SK-N-SH (cell line): ENCODE data around the gene SLC24A3. TPM values are rescaled to one million over a fixed set of nuclear protein-coding genes. Genes with fewer than 3 reads are reported as not detected.

Experiments used
- CTCF ChIA-PET: fragments of 300-600, 350-600 bp; formaldehyde crosslinking; extraction: SDS; loops from one replicate; lab custom pipeline; 2021; lab: Yijun Ruan, JAX
- POLR2A ChIA-PET: fragments of 350-600 bp; sonication (Branson Sonifier 250); formaldehyde crosslinking; extraction: SDS; loops from one replicate; lab custom pipeline; 2020; ENCODE audit warnings: antibody characterized with exemption, inconsistent platforms; lab: Yijun Ruan, JAX
- DNase-seq: peaks from one replicate; pipeline ENCODE4 v3.0.0; 2012
- H2AFZ ChIP-seq: fragments of 200-600 bp; sonication (generic); 2 replicates; pipeline ENCODE4 v1.8.1; 2016; ENCODE audit warnings: antibody characterized with exemption, mild to moderate bottlenecking, low read depth
- H3F3A ChIP-seq: fragments of 200-600 bp; sonication (generic); replicated peaks from 2 replicates; pipeline ENCODE3; 2016; ENCODE audit warnings: antibody characterized with exemption, mild to moderate bottlenecking; ENCODE audit not compliant: insufficient read depth
- H3K27ac ChIP-seq, 2 experiments: fragments of 200-500 bp in 1 of 2; fragments of 200-600 bp in 1 of 2; sonication (Bioruptor generic) in 1 of 2; sonication (generic), shearing (Covaris generic) in 1 of 2; 2 replicates each; pipeline versions ENCODE4 v1.5.1 to v1.6.1; 2014 to 2016; ENCODE audit warnings: low read depth in 2 of 2, inconsistent platforms in 1 of 2, low read length in 1 of 2, mild to moderate bottlenecking in 1 of 2, mixed read lengths in 1 of 2
- H3K27me3 ChIP-seq: fragments of 200-600 bp; sonication (generic), shearing (Covaris generic); 2 replicates; pipeline ENCODE4 v1.6.1; 2016; ENCODE audit warnings: mixed run types; ENCODE audit not compliant: insufficient read depth
- H3K36me3 ChIP-seq, 2 experiments: fragments of 200-500 bp in 1 of 2; fragments of 200-600 bp in 1 of 2; sonication (Bioruptor generic) in 1 of 2; sonication (generic) in 1 of 2; replicated peaks in 1 of 2; 2 replicates each; pipeline versions ENCODE3 to v1.5.1; 2014 to 2016; ENCODE audit warnings: low read length in 1 of 2, mild to moderate bottlenecking in 1 of 2; ENCODE audit not compliant: insufficient read depth in 2 of 2, control insufficient read depth in 1 of 2
- H3K4me1 ChIP-seq, 2 experiments: fragments of 200-500 bp in 1 of 2; fragments of 200-600 bp in 1 of 2; sonication (Bioruptor generic) in 1 of 2; sonication (generic), shearing (Covaris generic) in 1 of 2; 2 replicates each; pipeline versions ENCODE4 v1.5.1 to v1.6.1; 2014 to 2016; ENCODE audit warnings: low read depth in 1 of 2, low read length in 1 of 2, mixed run types in 1 of 2; ENCODE audit not compliant: insufficient read depth in 2 of 2, control insufficient read depth in 1 of 2
- H3K4me2 ChIP-seq: fragments of 200-600 bp; sonication (generic), shearing (Covaris generic); 2 replicates; pipeline ENCODE4 v1.6.1; 2017; ENCODE audit warnings: mixed run types
- H3K4me3 ChIP-seq, 2 experiments: fragments of 200-500 bp in 1 of 2; fragments of 200-600 bp in 1 of 2; sonication (Bioruptor generic) in 1 of 2; sonication (generic), shearing (Covaris generic) in 1 of 2; 2 replicates each; pipeline versions ENCODE4 v1.5.1 to v1.8.1; 2014 to 2016; ENCODE audit warnings: low read depth in 2 of 2, inconsistent platforms in 1 of 2, low read length in 1 of 2, mild to moderate bottlenecking in 1 of 2, mixed read lengths in 1 of 2, moderate library complexity in 1 of 2
- H3K79me2 ChIP-seq: fragments of 200-600 bp; sonication (generic); 2 replicates; pipeline ENCODE4 v1.8.1; 2017; ENCODE audit warnings: mild to moderate bottlenecking; ENCODE audit not compliant: insufficient read depth
- H3K9ac ChIP-seq: fragments of 200-600 bp; sonication (generic); 2 replicates; pipeline ENCODE4 v1.6.1; 2017; ENCODE audit warnings: mixed run types
- H3K9me2 ChIP-seq: fragments of 200-600 bp; sonication (generic); 2 replicates; pipeline ENCODE4 v1.6.1; 2017; ENCODE audit warnings: mixed run types
- H3K9me3 ChIP-seq: fragments of 200-600 bp; sonication (generic); 2 replicates; pipeline ENCODE4 v1.6.1; 2017; ENCODE audit warnings: mixed run types, mild to moderate bottlenecking, moderate library complexity
- H4K20me1 ChIP-seq: fragments of 200-600 bp; sonication (generic); 2 replicates; pipeline ENCODE4 v1.6.1; 2017; ENCODE audit warnings: mild to moderate bottlenecking, mixed run types; ENCODE audit not compliant: insufficient read depth
- CTCF ChIP-seq: fragments of 200-600 bp; sonication (generic); IDR thresholded peaks from 2 replicates; pipeline ENCODE4 v1.6.1; 2017; ENCODE audit warnings: antibody characterized with exemption, mild to moderate bottlenecking, moderate library complexity
- ELF1 ChIP-seq: IDR thresholded peaks from 2 replicates; pipeline ENCODE4 v1.4.0; 2012
- EZH2phosphoT487 ChIP-seq: fragments of 200-600 bp; sonication (generic); IDR thresholded peaks from 2 replicates; pipeline ENCODE4 v1.6.1; 2017; ENCODE audit warnings: low read depth, mixed run types, mild to moderate bottlenecking, antibody characterized with exemption, moderate library complexity, borderline replicate concordance
- FOXM1 ChIP-seq: IDR thresholded peaks from 2 replicates; pipeline ENCODE4 v1.4.0; 2012; ENCODE audit warnings: low read depth, mild to moderate bottlenecking
- GABPA ChIP-seq: IDR thresholded peaks from 2 replicates; pipeline ENCODE4 v1.4.0; 2012; ENCODE audit warnings: low read depth, mild to moderate bottlenecking
- GATA2 ChIP-seq: sonication (generic); formaldehyde crosslinking; IDR thresholded peaks from 2 replicates; pipeline ENCODE4 v1.5.0; 2020; ENCODE audit warnings: mild to moderate bottlenecking, missing genetic modification reagents
- MAX ChIP-seq: IDR thresholded peaks from 2 replicates; pipeline ENCODE4 v1.4.0; 2012; ENCODE audit warnings: low read depth
- MXI1 ChIP-seq: IDR thresholded peaks from 2 replicates; pipeline ENCODE4 v1.6.1; 2012; ENCODE audit warnings: mild to moderate bottlenecking, low read depth, low read length, improper control_type of control experiment
- NRF1 ChIP-seq: IDR thresholded peaks from 2 replicates; pipeline ENCODE4 v1.6.1; 2012; ENCODE audit warnings: low read depth, mild to moderate bottlenecking, low read length
- RAD21 ChIP-seq: IDR thresholded peaks from 2 replicates; pipeline ENCODE4 v1.6.1; 2012; ENCODE audit warnings: mild to moderate bottlenecking, low read length
- RXRA ChIP-seq: IDR thresholded peaks from 2 replicates; pipeline ENCODE4 v1.4.0; 2012; ENCODE audit warnings: low read depth, mild to moderate bottlenecking, borderline replicate concordance
- SMC3 ChIP-seq: IDR thresholded peaks from 2 replicates; pipeline ENCODE4 v1.6.1; 2012; ENCODE audit warnings: low read depth, low read length, improper control_type of control experiment
- TCF12 ChIP-seq: IDR thresholded peaks from 2 replicates; pipeline ENCODE4 v1.4.0; 2012
- USF1 ChIP-seq: IDR thresholded peaks from 2 replicates; pipeline ENCODE4 v1.4.0; 2012; ENCODE audit warnings: low read depth, borderline replicate concordance
- USF2 ChIP-seq: fragments of 150-350 bp; IDR thresholded peaks from 2 replicates; pipeline ENCODE4 v1.6.1; 2017; ENCODE audit warnings: antibody characterized with exemption, low read length, low read depth, borderline replicate concordance
- WGBS: methylation state at CpG from one replicate; pipeline ENCODE4 v1.1.6; 2017; ENCODE audit warnings: low lambda C conversion rate; 5-methylcytosine and 5-hydroxymethylcytosine counted together
- polyA plus RNA-seq, 3 experiments: library from polyadenylated mRNA; depleted of rRNA; stranded (reverse); fragments of >200 nt; gene quantifications; 2 replicates each; pipeline ENCODE4 v1.2.3, GENCODE V29; 2012

SLC24A3 gene
- polyA plus RNA-seq, 1 of the 3 experiments (the other 2 are of a cell fraction): not detected

- Histone ChIP-seq H3K27me3 (peaks cover 19% of the 10 kb centered on the region; the same call in 1 of the 2 replicates), H3K9me3 (no peaks in the 10 kb centered on the region), H3K9me2 (no peaks in the 10 kb centered on the region), H3K27ac (no peak overlapping the region), H3K36me3 (no peaks in the 10 kb centered on the region), H3F3A (no peaks in the 10 kb centered on the region), H3K9ac (no peak overlapping the region), H3K4me1 (peaks cover 0 to 4% of the 10 kb centered on the region in 2 experiments; a peak in 1 of 4 replicates), H4K20me1 (no peaks in the 10 kb centered on the region), H3K4me3 (no peak overlapping the region), H3K79me2 (no peaks in the 10 kb centered on the region), H3K4me2 (no peak overlapping the region), H2AFZ (no peak overlapping the region)
- ChIA-PET CTCF (interaction anchor here (1.0 kb wide), 1 partner anchor 385 kb away, joined by 3 read pairs; no protein-coding TSS in a partner anchor), POLR2A (no interaction called here)
- WGBS: 44% methylated on average over 3 of the region's 3 CpGs
- no peak for DNase-seq
- TF ChIP-seq NRF1: no peak
- TF ChIP-seq USF1: no peak
- no peak for TF ChIP-seq RXRA
- TF ChIP-seq MAX: no peak
- TF ChIP-seq RAD21: no peak
- no peak for TF ChIP-seq EZH2phosphoT487
- no peak for TF ChIP-seq CTCF
- no peak for TF ChIP-seq TCF12
- no peak for TF ChIP-seq GABPA
- TF ChIP-seq FOXM1: no peak
Measured at GRCh38 chr20:19590382-19590781, 377.9 kb downstream of the SLC24A3 start.

GRCh38 chr20:19593762-19594161, 381.3 kb downstream of the SLC24A3 start:
- WGBS: 27% methylated on average over 6 of the region's 7 CpGs
- H3K27ac ChIP-seq: no peak overlapping the region
- POLR2A ChIA-PET: no interaction called here
- no peak overlapping the region for H3K4me3 ChIP-seq
- peaks cover 0 to 4% of the 10 kb centered on the region in 2 experiments; a peak in 1 of 4 replicates for H3K4me1 ChIP-seq
- H3K9ac ChIP-seq: no peak overlapping the region
- DNase-seq: no peak
- no peaks in the 10 kb centered on the region for H4K20me1 ChIP-seq
- H3K9me2 ChIP-seq: no peaks in the 10 kb centered on the region
- no peaks in the 10 kb centered on the region for H3K36me3 ChIP-seq
- no peaks in the 10 kb centered on the region for H3K9me3 ChIP-seq
- H3F3A ChIP-seq: no peaks in the 10 kb centered on the region
- H2AFZ ChIP-seq: no peak overlapping the region
- no peak for TF ChIP-seq GATA2 (CRISPR knock-in tag)
- TF ChIP-seq ELF1: no peak
- TF ChIP-seq GABPA: no peak
- no peak for TF ChIP-seq CTCF
- no peak for TF ChIP-seq FOXM1
- TF ChIP-seq MXI1: no peak
- TF ChIP-seq SMC3: no peak
- no peak for TF ChIP-seq USF2
- TF ChIP-seq, all 33 proteins: peak for 0
- no peaks in the 10 kb centered on the region for H3K79me2 ChIP-seq
- CTCF ChIA-PET: interaction anchor here (0.8 kb wide), 1 partner anchor 12 kb away, joined by 4 read pairs; no protein-coding TSS in a partner anchor
- no peaks in the 10 kb centered on the region for H3K27me3 ChIP-seq
- H3K4me2 ChIP-seq: no peak overlapping the region
